Activated T-helper 1 cell treated with anti-CD3 and anti-CD28 coated beads, Interleukin-2, amount 50 U/mL, for 16 hours (primary cell): ENCODE measurements around the gene WNT8B.

Experiments
- DNase-seq, 2 donors: peaks; one replicate each; pipeline ENCODE4 v3.0.0-alpha.2; 2020; ENCODE audit warnings: low read depth in 1 of 2, low spot score in 1 of 2

The WNT8B gene

GRCh38 chr10:100462709-100463108, at the start of gene WNT8B:
TSS of gene WNT8B (plus strand) at chr10:100463009. CDS start at chr10:100463169, 160 bp downstream.
- no peak for DNase-seq

DNA sequence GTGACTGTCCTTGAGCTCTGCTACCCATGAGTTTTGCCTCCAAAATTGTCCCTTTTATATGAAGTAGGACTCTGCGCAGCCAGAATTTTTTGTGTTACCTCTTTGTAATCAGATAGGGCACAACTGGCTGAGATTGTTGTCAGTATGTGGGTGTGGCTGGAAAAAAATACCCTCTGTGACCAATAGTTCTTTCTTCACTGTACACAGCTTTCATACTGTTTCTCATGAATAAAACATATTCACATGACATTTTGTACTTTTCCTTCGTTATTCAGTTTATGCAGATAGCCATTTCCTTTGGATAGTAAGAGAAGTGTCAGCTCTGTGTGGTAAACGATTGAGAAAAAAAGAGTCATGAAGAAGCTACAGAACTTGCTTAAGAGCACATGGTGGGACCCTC, 49.6 kb upstream of the WNT8B start:
- no peak for DNase-seq

- no peak for DNase-seq
Measured at GRCh38 chr10:100419911-100420449, 42.8 kb upstream of the WNT8B start.

DNA sequence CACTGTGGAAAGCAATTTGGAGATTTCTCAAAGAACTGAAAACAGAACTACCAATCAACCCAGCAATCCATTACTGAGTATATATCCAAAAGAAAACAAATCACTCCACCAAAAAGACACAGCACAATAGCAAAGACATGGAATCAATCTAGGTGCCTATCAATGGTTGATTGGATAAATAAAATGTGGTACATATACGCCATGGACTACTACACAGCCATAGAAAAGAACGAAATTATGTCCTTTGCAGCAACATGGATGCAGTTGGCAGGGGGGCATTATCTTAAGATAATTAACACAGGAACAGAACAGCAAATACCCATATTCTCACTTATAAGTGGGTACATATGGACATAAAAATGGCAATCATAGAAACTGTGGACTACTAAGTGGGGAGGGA, 35.4 kb upstream of the WNT8B start:
- DNase-seq = no peak

GRCh38 chr10:100433253-100434240, 29.3 kb upstream of the WNT8B start:
- peak; percentile 84 to 98 for DNase-seq

DNA sequence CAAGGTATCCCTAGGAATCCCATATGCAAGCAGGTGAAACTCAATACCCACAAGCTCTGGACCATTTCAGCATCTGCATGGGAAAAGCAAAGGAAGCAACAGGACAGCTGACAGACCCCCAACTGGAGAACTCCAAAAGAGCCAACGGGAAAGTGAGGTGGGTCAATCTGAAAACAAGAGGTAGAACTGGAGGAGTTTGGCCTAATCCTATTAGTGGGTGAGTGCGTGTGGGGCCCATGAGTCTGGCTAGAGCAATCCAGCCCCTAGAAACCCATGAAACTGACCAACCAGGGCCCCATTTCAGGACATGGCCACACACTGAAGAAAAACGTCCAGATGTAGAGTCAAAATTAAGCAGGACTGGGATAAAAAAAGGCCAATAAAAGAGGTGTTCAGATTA, 26.6 kb upstream of the WNT8B start:
- DNase-seq = no peak

DNA sequence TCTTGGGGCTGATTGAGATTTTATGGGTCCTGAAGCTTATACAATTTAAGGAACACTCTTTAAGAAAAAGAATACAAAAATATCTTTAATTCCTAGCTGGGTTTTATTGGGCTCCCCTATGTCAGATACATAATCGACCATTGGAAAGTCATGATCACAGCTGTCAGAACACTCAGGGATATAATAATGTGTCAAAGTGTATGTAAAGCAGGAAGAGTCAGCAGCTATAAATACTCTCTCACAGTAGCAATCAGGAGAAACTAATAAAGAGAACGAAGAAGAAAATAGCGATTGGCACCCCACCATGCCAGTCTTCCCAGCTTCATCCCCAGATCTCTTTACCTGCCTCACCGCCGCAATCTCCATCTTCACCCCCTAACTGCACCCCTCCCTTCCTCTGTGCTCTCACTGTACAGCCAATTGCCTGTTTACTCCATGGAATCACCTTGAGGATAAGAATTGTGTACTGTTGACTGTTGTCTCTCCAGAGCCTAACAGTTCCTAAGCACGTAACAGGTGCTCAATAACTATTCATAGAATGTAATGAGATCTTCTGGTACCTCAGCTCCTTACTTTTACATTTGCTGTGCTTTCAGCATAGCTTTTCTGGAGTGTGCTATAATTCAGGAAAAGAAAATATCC, 24.0 kb upstream of the WNT8B start:
- no peak for DNase-seq

- DNase-seq = no peak
Measured at GRCh38 chr10:100442548-100442947, 20.3 kb upstream of the WNT8B start.

- no peak for DNase-seq
Measured at GRCh38 chr10:100446130-100446761, 16.6 kb upstream of the WNT8B start.

- no peak for DNase-seq
Measured at GRCh38 chr10:100447663-100448062, 15.1 kb upstream of the WNT8B start.

DNA sequence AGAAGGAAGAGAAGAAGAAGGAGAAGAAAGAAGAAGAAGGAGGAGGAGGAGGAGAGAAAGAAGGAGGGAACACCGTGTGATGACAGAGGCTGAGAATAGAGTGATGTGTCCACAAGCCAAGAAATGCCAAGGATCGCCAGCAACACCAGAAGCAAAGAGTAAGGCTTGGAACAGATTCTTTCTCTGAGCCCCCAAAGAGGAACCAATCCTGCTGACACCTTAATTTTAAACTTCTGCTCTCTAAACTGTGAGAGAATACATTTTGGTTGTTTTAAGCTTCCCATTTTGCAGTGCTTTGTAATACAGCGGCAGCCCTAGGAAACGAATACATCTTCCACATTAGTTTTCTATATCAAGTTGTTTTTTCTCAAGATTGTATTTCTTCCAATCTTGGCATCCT, 13.9 kb upstream of the WNT8B start:
- no peak for DNase-seq

DNA sequence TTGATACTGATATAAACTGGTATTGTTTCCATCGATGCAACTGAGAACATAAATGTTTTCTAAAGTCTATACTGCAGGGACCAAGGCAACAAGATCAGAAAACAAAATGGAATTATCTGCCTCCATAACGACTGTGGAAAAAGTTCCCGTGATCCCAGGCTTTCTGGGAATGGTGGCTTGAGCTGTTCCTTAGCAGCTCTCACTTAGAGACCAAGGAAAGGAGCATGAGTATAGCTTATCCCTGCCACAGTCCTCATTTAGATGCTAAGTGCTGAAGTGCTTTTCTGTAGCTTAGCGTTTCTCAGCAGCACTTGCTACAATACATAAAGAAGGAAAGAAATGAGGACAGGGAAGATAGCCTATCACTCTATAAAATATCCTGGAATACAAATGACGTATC, 5.5 kb downstream of the WNT8B start:
- no peak for DNase-seq

- DNase-seq = no peak
Measured at GRCh38 chr10:100468978-100469377, 6.2 kb downstream of the WNT8B start.

GRCh38 chr10:100469756-100470155, 6.9 kb downstream of the WNT8B start:
- DNase-seq = no peak

GRCh38 chr10:100470367-100470766, 7.6 kb downstream of the WNT8B start:
- no peak for DNase-seq

GRCh38 chr10:100477970-100478369, 15.2 kb downstream of the WNT8B start:
- DNase-seq = no peak

DNA sequence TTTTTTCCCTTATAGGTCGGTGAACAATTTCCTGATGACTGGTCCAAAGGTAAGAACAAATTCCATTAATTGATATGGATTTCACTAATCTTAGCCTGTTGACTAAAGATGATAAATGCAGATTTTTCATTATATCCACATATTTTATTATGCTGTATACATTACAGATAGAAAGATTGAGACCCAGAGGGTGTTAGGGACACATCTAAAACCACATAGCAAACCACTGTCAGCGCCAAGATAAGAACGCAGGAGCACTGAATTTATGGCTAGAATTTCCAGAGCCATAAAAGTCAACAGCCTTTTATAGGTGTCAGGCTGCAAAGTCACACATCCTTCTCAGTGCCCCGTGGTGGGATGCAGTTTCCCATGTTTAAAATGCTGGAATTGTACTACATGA, 16.2 kb downstream of the WNT8B start:
- DNase-seq = no peak

DNA sequence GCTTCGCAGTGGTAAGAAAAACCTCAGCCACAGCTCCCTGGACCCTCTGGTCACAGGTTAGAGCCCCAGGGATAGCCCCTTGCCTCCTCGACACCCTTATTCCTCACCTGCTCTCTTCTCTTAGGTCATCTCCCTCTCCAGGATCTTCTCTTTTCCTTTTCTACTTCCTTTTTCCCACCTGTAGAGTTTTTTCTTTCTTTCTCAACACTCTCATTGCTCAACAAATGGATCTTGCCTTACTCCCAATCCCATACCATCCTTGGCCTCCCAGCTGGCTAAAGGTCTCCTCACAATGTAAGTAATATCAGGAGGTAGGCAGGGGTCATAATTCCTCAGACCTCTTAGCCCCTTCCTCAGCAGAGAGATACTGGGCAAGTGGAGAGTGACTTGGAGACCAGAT, 17.2 kb downstream of the WNT8B start:
- no peak for DNase-seq

GRCh38 chr10:100481462-100482081, 18.8 kb downstream of the WNT8B start:
- peak; percentile 81 to 83 for DNase-seq

DNA sequence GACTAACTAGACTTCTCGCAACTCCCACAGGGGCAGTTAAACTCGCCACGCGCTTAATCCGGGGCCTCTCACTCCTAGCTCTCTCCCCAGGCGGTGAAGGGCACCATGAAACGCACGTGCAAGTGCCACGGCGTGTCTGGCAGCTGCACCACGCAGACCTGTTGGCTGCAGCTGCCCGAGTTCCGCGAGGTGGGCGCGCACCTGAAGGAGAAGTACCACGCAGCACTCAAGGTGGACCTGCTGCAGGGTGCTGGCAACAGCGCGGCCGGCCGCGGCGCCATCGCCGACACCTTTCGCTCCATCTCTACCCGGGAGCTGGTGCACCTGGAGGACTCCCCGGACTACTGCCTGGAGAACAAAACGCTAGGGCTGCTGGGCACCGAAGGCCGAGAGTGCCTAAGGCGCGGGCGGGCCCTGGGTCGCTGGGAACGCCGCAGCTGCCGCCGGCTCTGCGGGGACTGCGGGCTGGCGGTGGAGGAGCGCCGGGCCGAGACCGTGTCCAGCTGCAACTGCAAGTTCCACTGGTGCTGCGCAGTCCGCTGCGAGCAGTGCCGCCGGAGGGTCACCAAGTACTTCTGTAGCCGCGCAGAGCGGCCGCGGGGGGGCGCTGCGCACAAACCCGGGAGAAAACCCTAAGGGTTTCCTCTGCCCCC, 19.5 kb downstream of the WNT8B start:
- DNase-seq = peak; percentile 27 to 46

GRCh38 chr10:100482834-100483185, 20.0 kb downstream of the WNT8B start:
- DNase-seq = no peak
